GM18520 (cell line): ENCODE results near the gene HAPLN2.
"Not testable (repeated sequence)": the region's sequence is repeated elsewhere in the genome, so short reads cannot be mapped to it uniquely, and the experiment has no call there.

Experiments
- ATAC-seq: cut with Tn5 transposase; IDR thresholded peaks from one replicate; pipeline ENCODE4 v1.9.1; 2021; ENCODE audit not compliant: unreplicated experiment

The HAPLN2 gene

GRCh38 chr1:156616463-156616862 lies 2.8 kb upstream of the HAPLN2 start:
- no peak for ATAC-seq

GRCh38 chr1:156619582-156619955 lies 354 bp downstream of the HAPLN2 start:
- ATAC-seq: no peak

- no peak for ATAC-seq
Measured at GRCh38 chr1:156622581-156623297, 3.5 kb downstream of the HAPLN2 start.

GRCh38 chr1:156623946-156624813 lies 5.0 kb downstream of the HAPLN2 start:
- ATAC-seq: no peak

- ATAC-seq: no peak
Measured at GRCh38 chr1:156624814-156625435, 5.7 kb downstream of the HAPLN2 start.

GRCh38 chr1:156625436-156626078 lies 6.3 kb downstream of the HAPLN2 start:
- ATAC-seq: no peak

- ATAC-seq: no peak
Measured at GRCh38 chr1:156626079-156626438, 6.8 kb downstream of the HAPLN2 start.

GRCh38 chr1:156627313-156627880 lies 8.2 kb downstream of the HAPLN2 start:
- no peak for ATAC-seq

GRCh38 chr1:156629823-156630449 lies 10.7 kb downstream of the HAPLN2 start:
- ATAC-seq: no peak

GRCh38 chr1:156631152-156631551 lies 11.9 kb downstream of the HAPLN2 start:
- ATAC-seq: not testable (repeated sequence)

- ATAC-seq: no peak
Measured at GRCh38 chr1:156632355-156632754, 13.1 kb downstream of the HAPLN2 start.

GRCh38 chr1:156638189-156638985 lies 19.2 kb downstream of the HAPLN2 start:
- no peak for ATAC-seq

- no peak for ATAC-seq
Measured at GRCh38 chr1:156639601-156640101, 20.4 kb downstream of the HAPLN2 start.

GRCh38 chr1:156640842-156641706 lies 21.9 kb downstream of the HAPLN2 start:
- ATAC-seq: no peak

- no peak for ATAC-seq
Measured at GRCh38 chr1:156641761-156642264, 22.6 kb downstream of the HAPLN2 start, which contains the start of gene BCAN. BCAN (plus strand) TSS chr1:156642117; CDS start chr1:156646055, 3,938 bp downstream.

GRCh38 chr1:156642265-156643048 lies 23.2 kb downstream of the HAPLN2 start:
- no peak for ATAC-seq

GRCh38 chr1:156643049-156643777 lies 24.0 kb downstream of the HAPLN2 start:
- ATAC-seq: no peak
